Endothelial cell of umbilical vein (primary cell): ENCODE data around the gene ENPP3. TPM values are rescaled to one million over a fixed set of nuclear protein-coding genes. Genes with fewer than 3 reads are reported as not detected.

ENCODE experiments used
- BruUV-seq: library from RNA; stranded (reverse); fragments of 400-500 nt; replicated peaks from 2 replicates; lab custom pipeline; 2021; lab: Mats Ljungman, UMichigan
- CTCF ChIA-PET: fragments of 300-600, 350-600 bp; sonication (Branson Sonifier 250); formaldehyde crosslinking; loops from one replicate; lab custom pipeline; 2021; ENCODE audit warnings: antibody characterized with exemption, inconsistent platforms; lab: Charles Lee
- POLR2A ChIA-PET: fragments of 300-600, 350-600 bp; sonication (Branson Sonifier 250); formaldehyde crosslinking; loops from one replicate; lab custom pipeline; 2021; ENCODE audit warnings: antibody characterized with exemption, inconsistent platforms; lab: Charles Lee
- DNase-seq: peaks from one replicate; pipeline ENCODE4 v3.0.0-alpha.2; 2011; ENCODE audit warnings: low read depth, low spot score
- FAIRE-seq: peaks from 2 replicates; lab custom pipeline; 2011; peaks lifted over from hg19 to GRCh38; lab: Jason Lieb, UNC
- H2AFZ ChIP-seq: 2 replicates; pipeline ENCODE4 v1.6.0; 2012; ENCODE audit warnings: low read depth, low read length, control low read depth, inconsistent platforms
- H3K27ac ChIP-seq: 2 replicates; pipeline ENCODE4 v1.5.1; 2011; ENCODE audit warnings: low read depth, mild to moderate bottlenecking, control low read depth, low read length, moderate library complexity; ENCODE audit not compliant: insufficient read depth
- H3K27me3 ChIP-seq, 2 experiments: 2 replicates each; pipeline versions ENCODE4 v1.6.0 to v1.6.1; 2011; ENCODE audit warnings: low read length in 2 of 2, mixed read lengths in 1 of 2; ENCODE audit not compliant: control insufficient read depth in 2 of 2, insufficient read depth in 2 of 2
- H3K36me3 ChIP-seq, 2 experiments: 2 replicates in 1 of 2; 3 replicates in 1 of 2; pipeline ENCODE4 v1.5.1; 2011; ENCODE audit warnings: low read length in 2 of 2, mild to moderate bottlenecking in 1 of 2, moderate library complexity in 1 of 2; ENCODE audit not compliant: control insufficient read depth in 2 of 2, insufficient read depth in 2 of 2; ENCODE audit errors: extremely low read depth in 1 of 2
- H3K4me1 ChIP-seq: 3 replicates; pipeline ENCODE4 v1.5.1; 2011; ENCODE audit warnings: mild to moderate bottlenecking, low read length; ENCODE audit not compliant: control insufficient read depth, insufficient read depth; ENCODE audit errors: extremely low read depth
- H3K4me2 ChIP-seq: 2 replicates; pipeline ENCODE4 v1.6.1; 2011; ENCODE audit warnings: low read length, control low read depth, mixed read lengths; ENCODE audit not compliant: insufficient read depth
- H3K4me3 ChIP-seq, 3 experiments: fragments of 200-600 bp in 1 of 3; sonication (generic), shearing (Covaris generic) in 1 of 3; replicated peaks in 1 of 3; 2 replicates each; pipeline ENCODE4 v1.5.1; 2011 to 2016; ENCODE audit warnings: control low read depth in 3 of 3, low read length in 3 of 3, mild to moderate bottlenecking in 2 of 3, inconsistent platforms in 1 of 3, low read depth in 1 of 3, moderate library complexity in 1 of 3; ENCODE audit not compliant: insufficient read depth in 1 of 3
- H3K79me2 ChIP-seq: 2 replicates; pipeline ENCODE4 v1.6.0; 2012; ENCODE audit warnings: low read length, inconsistent platforms; ENCODE audit not compliant: control insufficient read depth, insufficient read depth
- H3K9ac ChIP-seq: replicated peaks from 2 replicates; pipeline ENCODE3; 2011; ENCODE audit warnings: low read length, control low read depth; ENCODE audit not compliant: insufficient read depth; ENCODE audit errors: extremely low read depth
- H3K9me1 ChIP-seq: replicated peaks from 3 replicates; pipeline ENCODE4 v1.6.0; 2011; ENCODE audit warnings: mild to moderate bottlenecking, low read length; ENCODE audit not compliant: control insufficient read depth, insufficient read depth; ENCODE audit errors: extremely low read depth
- H3K9me3 ChIP-seq: replicated peaks from 2 replicates; pipeline ENCODE4 v1.5.1; 2012; ENCODE audit warnings: low read length, inconsistent platforms; ENCODE audit not compliant: control insufficient read depth, insufficient read depth
- H4K20me1 ChIP-seq: replicated peaks from 2 replicates; pipeline ENCODE3; 2011; ENCODE audit warnings: mild to moderate bottlenecking, low read length; ENCODE audit not compliant: control insufficient read depth, insufficient read depth; ENCODE audit errors: extremely low read depth
- EZH2 ChIP-seq: IDR thresholded peaks from 2 replicates; pipeline ENCODE4 v1.6.1; 2012; ENCODE audit warnings: borderline replicate concordance, low read depth, mild to moderate bottlenecking, moderate library complexity, low read length, inconsistent platforms; ENCODE audit not compliant: severe bottlenecking
- FOS ChIP-seq: IDR thresholded peaks from 2 replicates; pipeline ENCODE4 v1.6.1; 2011; ENCODE audit warnings: mild to moderate bottlenecking, low read length, moderate library complexity, borderline replicate concordance; ENCODE audit not compliant: insufficient read depth
- GATA2 ChIP-seq: IDR thresholded peaks from 2 replicates; pipeline ENCODE4 v1.7.0; 2011; ENCODE audit warnings: low read depth, mild to moderate bottlenecking, moderate library complexity, mixed read lengths, low read length; ENCODE audit not compliant: insufficient read length, insufficient read depth
- JUN ChIP-seq: IDR thresholded peaks from 2 replicates; pipeline ENCODE4 v1.6.1; 2011; ENCODE audit warnings: borderline replicate concordance, low read depth; ENCODE audit not compliant: insufficient read length, insufficient read depth
- MYC ChIP-seq: IDR thresholded peaks from one replicate; pipeline ENCODE4 v1.6.1; 2011; ENCODE audit warnings: mild to moderate bottlenecking, low read depth, low read length
- POLR2A ChIP-seq: IDR thresholded peaks from 2 replicates; pipeline ENCODE4 v1.6.1; 2012; ENCODE audit warnings: low read depth, mild to moderate bottlenecking, control low read depth, low read length
- POLR2AphosphoS5 ChIP-seq: IDR thresholded peaks from 2 replicates; pipeline ENCODE4 v1.6.1; 2012; ENCODE audit warnings: low read depth, mild to moderate bottlenecking, control low read depth, low read length, moderate library complexity; ENCODE audit not compliant: insufficient read depth
- dilution Hi-C: fragments of 300-500 bp; cut with MboI; formaldehyde crosslinking; loops from one replicate; pipeline ENCODE4 v1.15.0; 2019; ENCODE audit warnings: low sequenced_read_pairs; ENCODE audit not compliant: extremely low pct_ligation_motif_present
- intact Hi-C: fragments of 100-400 bp; cut with micrococcal nuclease; formaldehyde crosslinking; loops from one replicate; pipeline ENCODE4 v1.10.0; 2022
- polyA plus RNA-seq, 4 experiments: library from polyadenylated mRNA; depleted of rRNA in 3 of 4; stranded (reverse) in 3 of 4; unstranded in 1 of 4; fragments of >200 nt; gene quantifications; 2 replicates each; pipeline versions ENCODE4 v1.2.1 to v1.2.3, GENCODE V29; 2011 to 2012; ENCODE audit warnings: missing spikeins in 1 of 4
- total RNA-seq: library from RNA; stranded (reverse); gene quantifications from 2 replicates; pipeline ENCODE4 v1.2.3, GENCODE V29; 2021
- TF ChIP-seq, protein P1 (sequence below): IDR thresholded peaks from 2 replicates; pipeline ENCODE4 v1.6.1; 2011; ENCODE audit not compliant: insufficient read depth, insufficient read length
- TF ChIP-seq, protein P2 (sequence below), 2 donors: IDR thresholded peaks; 1 replicate in 1 of 2; 2 replicates in 1 of 2; pipeline ENCODE4 v1.5.1; 2011; ENCODE audit warnings: low read length in 2 of 2, mild to moderate bottlenecking in 2 of 2, moderate library complexity in 2 of 2, control low read depth in 1 of 2, inconsistent platforms in 1 of 2, low read depth in 1 of 2; ENCODE audit not compliant: insufficient read depth in 1 of 2; ENCODE audit errors: extremely low read depth in 1 of 2

Gene ENPP3
- total and polyA plus RNA-seq, 2 donors (not counting 3 experiments of a cell fraction or from before 2014, with no cell fraction given), result not detected

DNA sequence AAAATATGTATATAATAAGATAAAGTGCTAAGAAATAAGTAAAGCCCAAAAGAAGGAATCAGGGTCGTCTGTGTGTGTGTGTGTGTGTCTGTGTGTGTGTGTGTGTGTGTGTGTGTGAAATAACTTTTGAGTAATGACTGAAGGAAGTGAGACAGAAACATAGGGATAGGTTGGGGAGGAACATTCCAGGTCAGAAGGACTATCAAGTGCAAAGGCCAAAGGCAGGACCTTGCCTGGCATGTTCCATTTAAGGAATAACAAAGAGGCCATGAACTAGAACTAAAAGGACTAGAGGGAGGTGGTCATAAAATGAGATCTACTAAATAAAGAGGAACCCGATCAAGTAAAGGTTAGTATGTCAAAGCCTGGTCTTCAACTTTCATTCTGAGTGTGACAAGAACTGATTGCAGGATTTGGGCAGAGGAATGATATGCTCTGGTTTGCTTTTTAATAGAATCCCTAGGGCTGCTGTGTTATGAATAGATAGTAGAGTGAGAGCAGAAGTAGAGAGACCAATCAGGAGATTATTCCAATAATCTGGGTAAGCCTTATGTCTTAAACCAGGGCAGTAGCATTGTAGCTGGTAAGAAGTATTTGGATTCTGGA is 6.9 kb downstream of the ENPP3 start:
- no peak overlapping the region for H3K27ac ChIP-seq
- no peak overlapping the region for H3K9ac ChIP-seq
- no peaks in the 10 kb centered on the region for H3K36me3 ChIP-seq
- no peaks in the 10 kb centered on the region for H3K9me1 ChIP-seq
- H3K4me3 ChIP-seq, result no peak overlapping the region
- intact Hi-C loops, result no loop called here
- peaks cover 2 to 7% of the 10 kb centered on the region in 2 experiments for H3K27me3 ChIP-seq
- no peaks in the 10 kb centered on the region for H3K4me1 ChIP-seq
- FAIRE-seq, result no peak
- no peak for DNase-seq
- ChIA-PET CTCF (no interaction called here), POLR2A (no interaction called here)
- no peak overlapping the region for H3K4me2 ChIP-seq
- no peak for TF ChIP-seq POLR2A
- TF ChIP-seq POLR2AphosphoS5, result no peak
- TF ChIP-seq, protein P1, sequence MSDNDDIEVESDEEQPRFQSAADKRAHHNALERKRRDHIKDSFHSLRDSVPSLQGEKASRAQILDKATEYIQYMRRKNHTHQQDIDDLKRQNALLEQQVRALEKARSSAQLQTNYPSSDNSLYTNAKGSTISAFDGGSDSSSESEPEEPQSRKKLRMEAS, result no peak
- dilution Hi-C loops, result no loop called here
- H3K9me3 ChIP-seq, result no peaks in the 10 kb centered on the region
- no peak overlapping the region for H2AFZ ChIP-seq
- H3K79me2 ChIP-seq, result no peaks in the 10 kb centered on the region
- no peaks in the 10 kb centered on the region for H4K20me1 ChIP-seq
- BruUV-seq, result no TSS peak

DNA sequence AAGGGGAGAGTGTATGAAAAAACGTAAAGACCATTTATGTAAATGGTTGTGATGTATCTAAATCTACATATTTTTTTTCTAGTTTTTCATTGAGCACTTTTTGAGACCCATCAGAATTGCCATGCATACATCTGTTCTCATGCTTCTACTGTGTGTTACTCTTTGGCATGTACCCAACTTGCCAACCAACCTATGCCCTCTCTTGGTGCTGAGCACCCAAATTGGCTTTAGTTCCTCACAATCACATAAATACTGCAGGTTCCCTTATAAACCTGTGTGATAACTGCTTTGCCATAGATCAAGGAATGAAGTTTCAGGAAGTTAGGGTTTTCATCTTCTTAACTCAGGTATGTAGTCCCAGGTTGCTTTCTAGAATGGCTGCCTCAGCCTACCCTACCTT is 7.8 kb downstream of the ENPP3 start:
- no peak for FAIRE-seq
- CTCF ChIA-PET, result no interaction called here

More for the DNA sequence above, 7.8 kb downstream of the ENPP3 start:
- H3K36me3 ChIP-seq, result no peaks in the 10 kb centered on the region
- no peaks in the 10 kb centered on the region for H3K9me3 ChIP-seq
- POLR2A ChIA-PET, result no interaction called here
- no peak overlapping the region for H3K27ac ChIP-seq
- dilution Hi-C loops (no loop called here), intact Hi-C loops (no loop called here)
- no TSS peak for BruUV-seq
- DNase-seq, result no peak
- H2AFZ ChIP-seq, result no peak overlapping the region
- TF ChIP-seq POLR2AphosphoS5 (no peak), MYC (no peak), POLR2A (no peak), JUN (no peak), GATA2 (no peak), FOS (no peak), EZH2 (no peak)
- TF ChIP-seq, protein P1, result no peak
- TF ChIP-seq, protein P2, sequence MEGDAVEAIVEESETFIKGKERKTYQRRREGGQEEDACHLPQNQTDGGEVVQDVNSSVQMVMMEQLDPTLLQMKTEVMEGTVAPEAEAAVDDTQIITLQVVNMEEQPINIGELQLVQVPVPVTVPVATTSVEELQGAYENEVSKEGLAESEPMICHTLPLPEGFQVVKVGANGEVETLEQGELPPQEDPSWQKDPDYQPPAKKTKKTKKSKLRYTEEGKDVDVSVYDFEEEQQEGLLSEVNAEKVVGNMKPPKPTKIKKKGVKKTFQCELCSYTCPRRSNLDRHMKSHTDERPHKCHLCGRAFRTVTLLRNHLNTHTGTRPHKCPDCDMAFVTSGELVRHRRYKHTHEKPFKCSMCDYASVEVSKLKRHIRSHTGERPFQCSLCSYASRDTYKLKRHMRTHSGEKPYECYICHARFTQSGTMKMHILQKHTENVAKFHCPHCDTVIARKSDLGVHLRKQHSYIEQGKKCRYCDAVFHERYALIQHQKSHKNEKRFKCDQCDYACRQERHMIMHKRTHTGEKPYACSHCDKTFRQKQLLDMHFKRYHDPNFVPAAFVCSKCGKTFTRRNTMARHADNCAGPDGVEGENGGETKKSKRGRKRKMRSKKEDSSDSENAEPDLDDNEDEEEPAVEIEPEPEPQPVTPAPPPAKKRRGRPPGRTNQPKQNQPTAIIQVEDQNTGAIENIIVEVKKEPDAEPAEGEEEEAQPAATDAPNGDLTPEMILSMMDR (IDR thresholded peaks at IDR 0.05; ENCODE audit: extremely low read depth in 1 of 2, insufficient read depth in 1 of 2, low read depth in 1 of 2, low read length in 2 of 2), result no peak
- H3K4me3 ChIP-seq, result no peak overlapping the region
- no peaks in the 10 kb centered on the region for H3K79me2 ChIP-seq
- no peaks in the 10 kb centered on the region for H3K9me1 ChIP-seq
- no peak overlapping the region for H3K4me2 ChIP-seq
- no peaks in the 10 kb centered on the region for H4K20me1 ChIP-seq
- no peaks in the 10 kb centered on the region for H3K4me1 ChIP-seq
- peaks cover 2 to 7% of the 10 kb centered on the region in 2 experiments for H3K27me3 ChIP-seq
- no peak overlapping the region for H3K9ac ChIP-seq
